HFF-Myc (cell line): ENCODE data around the gene CYB561.

Source experiments
- DNase-seq: peaks from one replicate; pipeline ENCODE4 v3.0.0-alpha.2; 2011; ENCODE audit warnings: low read depth; ENCODE audit errors: extremely low read depth
- H3K4me3 ChIP-seq: replicated peaks from 2 replicates; pipeline ENCODE4 v1.5.1; 2011; ENCODE audit warnings: low read depth, mild to moderate bottlenecking, control low read depth, low read length
- TF ChIP-seq, protein P1 (sequence below): IDR thresholded peaks from 2 replicates; pipeline ENCODE4 v1.5.1; 2012; ENCODE audit warnings: mild to moderate bottlenecking, low read depth, low read length, control low read depth; ENCODE audit errors: missing control alignments

CYB561 gene

DNA sequence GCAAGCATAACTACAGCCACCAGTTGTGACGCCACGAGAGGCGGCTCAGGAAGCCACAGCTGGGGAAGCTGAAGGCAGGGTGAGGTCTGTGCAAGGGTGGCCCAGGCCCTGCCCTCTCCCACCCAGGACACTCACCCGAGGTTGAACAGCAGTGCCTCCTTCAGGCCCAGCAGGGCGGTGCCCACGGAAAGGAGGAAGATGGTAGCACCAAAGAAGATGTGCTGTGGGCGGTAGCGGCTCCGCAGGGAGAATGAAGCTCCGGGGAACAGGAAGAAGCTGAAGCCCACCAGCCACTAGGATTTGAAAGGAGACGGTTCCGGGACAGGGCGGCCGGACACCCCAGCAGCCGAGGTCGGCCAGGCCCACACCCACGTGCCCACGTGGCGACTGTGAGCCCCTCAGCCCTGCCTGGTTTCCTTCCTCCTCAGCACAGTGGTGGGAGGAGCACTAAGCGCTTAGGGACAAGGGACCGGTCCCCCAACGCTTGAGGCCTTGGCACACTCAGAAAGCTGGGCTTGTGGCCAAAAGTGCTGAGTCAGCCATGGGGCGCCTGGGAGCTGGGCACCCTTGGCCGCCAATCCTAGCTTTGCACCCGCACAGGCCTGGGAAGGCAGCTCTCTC is 11.0 kb downstream of the CYB561 start:
- TF ChIP-seq, protein P1, sequence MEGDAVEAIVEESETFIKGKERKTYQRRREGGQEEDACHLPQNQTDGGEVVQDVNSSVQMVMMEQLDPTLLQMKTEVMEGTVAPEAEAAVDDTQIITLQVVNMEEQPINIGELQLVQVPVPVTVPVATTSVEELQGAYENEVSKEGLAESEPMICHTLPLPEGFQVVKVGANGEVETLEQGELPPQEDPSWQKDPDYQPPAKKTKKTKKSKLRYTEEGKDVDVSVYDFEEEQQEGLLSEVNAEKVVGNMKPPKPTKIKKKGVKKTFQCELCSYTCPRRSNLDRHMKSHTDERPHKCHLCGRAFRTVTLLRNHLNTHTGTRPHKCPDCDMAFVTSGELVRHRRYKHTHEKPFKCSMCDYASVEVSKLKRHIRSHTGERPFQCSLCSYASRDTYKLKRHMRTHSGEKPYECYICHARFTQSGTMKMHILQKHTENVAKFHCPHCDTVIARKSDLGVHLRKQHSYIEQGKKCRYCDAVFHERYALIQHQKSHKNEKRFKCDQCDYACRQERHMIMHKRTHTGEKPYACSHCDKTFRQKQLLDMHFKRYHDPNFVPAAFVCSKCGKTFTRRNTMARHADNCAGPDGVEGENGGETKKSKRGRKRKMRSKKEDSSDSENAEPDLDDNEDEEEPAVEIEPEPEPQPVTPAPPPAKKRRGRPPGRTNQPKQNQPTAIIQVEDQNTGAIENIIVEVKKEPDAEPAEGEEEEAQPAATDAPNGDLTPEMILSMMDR: peak; percentile 7
- no peak for DNase-seq
- no peak overlapping the region for H3K4me3 ChIP-seq

DNA sequence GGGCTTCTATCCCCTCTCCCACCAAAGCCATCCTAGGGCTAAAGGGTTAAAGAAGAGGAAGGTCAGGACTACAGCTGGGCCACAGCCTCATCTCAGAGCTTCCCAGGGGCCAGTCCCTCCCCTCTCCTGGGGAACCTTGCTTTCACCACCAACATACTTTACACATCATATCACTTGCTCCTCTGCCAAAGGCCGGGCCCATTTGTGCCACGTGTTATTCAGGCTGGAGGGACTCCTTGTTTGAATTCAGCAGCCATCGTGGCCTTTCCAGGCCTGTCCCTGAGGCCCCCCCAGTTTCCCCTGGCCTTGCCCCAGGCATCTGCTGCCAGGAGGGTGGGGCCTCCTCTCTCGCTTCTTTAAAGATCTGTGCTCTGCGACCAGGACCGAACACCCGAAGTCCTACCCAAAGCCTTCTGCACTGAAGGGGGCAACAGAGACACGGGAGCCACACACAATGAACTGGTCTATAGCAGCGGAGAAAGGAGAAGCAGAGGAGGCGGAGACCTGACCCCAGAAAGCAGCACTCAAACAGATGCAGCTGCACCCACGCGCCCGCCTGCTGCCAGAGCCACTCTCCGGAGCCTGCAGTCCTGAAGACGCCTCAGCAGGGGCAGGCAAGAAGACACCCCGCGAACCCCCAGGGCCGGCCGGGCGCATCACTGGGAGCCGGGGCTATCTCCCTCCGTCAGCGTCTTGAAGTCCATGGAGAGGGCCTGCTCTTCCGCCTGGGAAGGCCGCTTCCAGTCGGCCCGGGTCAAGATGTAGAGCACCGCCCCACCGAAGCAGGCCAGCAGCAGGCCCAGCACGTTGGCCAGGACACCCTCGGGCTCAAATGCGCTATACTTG is 12.1 kb downstream of the CYB561 start:
- TF ChIP-seq, protein P1: peak; percentile 11
- H3K4me3 ChIP-seq: no peak overlapping the region
- peak; percentile 71 for DNase-seq

DNA sequence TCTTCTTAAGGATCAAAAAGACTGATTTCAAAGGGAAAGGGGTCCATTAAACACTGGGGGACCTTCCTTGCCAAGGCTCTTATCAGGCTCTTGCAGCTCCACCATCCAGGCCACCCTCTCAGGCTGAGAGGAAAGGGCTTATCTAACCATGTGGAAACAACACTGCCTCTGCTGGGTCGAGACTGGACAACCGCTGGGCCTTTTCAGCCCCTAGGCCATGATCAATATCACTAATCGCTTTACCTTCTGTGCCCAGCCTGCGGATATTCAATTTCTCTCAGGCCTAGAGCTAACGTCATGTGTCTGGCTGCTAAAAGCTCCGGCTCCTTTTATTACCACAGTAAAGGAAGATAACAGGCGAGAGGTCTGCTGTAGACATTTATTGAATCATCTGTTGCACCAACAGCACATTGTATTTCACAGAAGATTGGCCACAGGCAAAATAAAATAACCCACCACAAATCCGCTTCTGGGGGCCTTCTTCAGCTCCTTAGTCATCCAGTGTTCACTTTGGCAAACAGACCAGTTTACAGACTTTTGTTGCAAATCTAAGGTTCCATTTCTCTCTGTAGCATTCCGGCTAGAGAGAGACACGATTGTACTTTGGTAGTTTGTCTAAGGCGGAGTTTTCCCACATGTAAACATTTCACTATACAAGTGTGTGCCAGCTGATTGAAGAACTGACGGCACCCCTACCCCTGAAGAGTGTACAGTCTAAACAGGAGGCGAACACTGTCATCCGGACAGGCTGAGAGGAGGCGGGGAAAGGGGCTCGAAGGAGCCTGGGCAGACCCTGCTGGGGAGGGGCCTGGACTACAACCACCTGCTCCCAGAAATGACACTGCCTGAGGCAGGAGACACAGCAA is 13.9 kb downstream of the CYB561 start:
- TF ChIP-seq, protein P1: no peak
- no peak for DNase-seq
- no peak overlapping the region for H3K4me3 ChIP-seq

DNA sequence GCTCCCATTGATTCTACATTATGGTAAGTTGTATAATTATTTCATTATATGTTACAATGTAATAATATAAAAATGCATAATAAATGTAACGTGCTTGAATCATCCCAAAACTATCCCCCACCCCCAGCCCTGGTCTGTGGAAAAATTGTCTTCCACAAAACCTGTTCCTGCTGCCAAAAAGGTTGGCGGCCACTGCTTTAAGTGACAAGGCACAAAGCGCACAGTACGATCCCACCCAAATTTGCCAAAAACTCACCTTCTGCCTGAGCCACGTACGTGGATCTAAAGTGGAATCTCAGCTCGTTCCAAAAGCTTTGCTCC is 14.5 kb downstream of the CYB561 start:
- H3K4me3 ChIP-seq: no peak overlapping the region
- TF ChIP-seq, protein P1: no peak
- no peak for DNase-seq

DNA sequence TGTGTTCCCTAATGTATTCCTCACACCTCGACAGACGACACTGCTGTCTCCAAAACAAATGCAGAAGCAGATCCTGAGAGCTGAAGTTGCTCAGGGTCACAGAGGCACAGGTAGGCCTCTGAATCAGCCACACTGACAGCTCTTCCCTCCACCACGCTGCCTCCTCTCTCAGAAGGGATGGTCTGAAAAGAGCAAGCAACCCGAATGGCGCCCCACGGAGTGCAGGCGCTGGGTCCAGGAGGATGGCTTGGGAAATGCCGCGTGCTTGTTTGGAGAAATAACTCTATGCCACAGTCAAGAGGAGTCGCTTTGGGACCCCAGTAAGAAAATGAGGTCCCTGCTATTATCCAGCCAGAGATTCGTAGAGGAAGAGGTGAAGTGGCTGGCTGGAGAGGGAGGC is 15.9 kb downstream of the CYB561 start:
- no peak overlapping the region for H3K4me3 ChIP-seq
- TF ChIP-seq, protein P1: no peak
- DNase-seq: no peak

DNA sequence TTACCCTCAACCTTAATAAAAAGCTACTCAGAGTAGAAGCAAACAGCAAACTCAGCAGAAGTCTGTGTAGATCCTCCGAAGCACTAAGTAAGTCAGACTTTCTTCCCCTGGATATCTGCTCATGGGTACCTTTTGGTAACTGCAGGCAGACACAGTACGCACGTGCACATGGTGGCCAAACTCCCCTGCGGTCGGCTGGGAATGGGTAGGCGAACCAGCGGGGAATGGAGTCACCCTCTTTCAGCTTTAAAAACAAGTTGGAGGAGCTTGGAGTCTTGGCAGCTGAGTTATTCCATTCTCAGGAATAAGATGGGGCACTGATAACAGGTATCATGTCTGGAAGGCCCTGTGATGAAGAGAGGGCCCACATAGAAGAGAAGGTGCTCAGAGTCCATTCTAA is 16.3 kb downstream of the CYB561 start:
- TF ChIP-seq, protein P1: no peak
- no peak overlapping the region for H3K4me3 ChIP-seq
- DNase-seq: no peak
